Muscle layer of duodenum (tissue), 2 donors: ENCODE results near the gene ITGA2B.
A peak's percentile ranks its signal among the peaks of the same experiment; 100 is the strongest.

Experiments used
- H3K27ac ChIP-seq: one replicate; pipeline ENCODE4 v1.7.0; 2013; ENCODE audit warnings: mild to moderate bottlenecking, low read length
- H3K27me3 ChIP-seq: one replicate; pipeline ENCODE4 v1.7.0; 2013; ENCODE audit warnings: low read depth, mild to moderate bottlenecking, control low read depth, low read length
- H3K36me3 ChIP-seq, 2 donors: one replicate each; pipeline ENCODE4 v1.7.0; 2013; ENCODE audit warnings: low read length in 2 of 2, control low read depth in 1 of 2, mild to moderate bottlenecking in 1 of 2; ENCODE audit not compliant: insufficient read depth in 2 of 2, control insufficient read depth in 1 of 2
- H3K4me1 ChIP-seq, 2 donors: one replicate each; pipeline ENCODE4 v1.7.0; 2013; ENCODE audit warnings: low read length in 2 of 2, mild to moderate bottlenecking in 2 of 2, control low read depth in 1 of 2, moderate library complexity in 1 of 2; ENCODE audit not compliant: insufficient read depth in 2 of 2, control insufficient read depth in 1 of 2
- H3K4me3 ChIP-seq, 2 donors: one replicate each; pipeline ENCODE4 v1.7.0; 2013; ENCODE audit warnings: low read length in 2 of 2, low read depth in 1 of 2, mild to moderate bottlenecking in 1 of 2
- H3K9me3 ChIP-seq, 2 donors: one replicate each; pipeline ENCODE4 v1.7.0; 2013; ENCODE audit warnings: low read length in 2 of 2, control low read depth in 1 of 2, mild to moderate bottlenecking in 1 of 2; ENCODE audit not compliant: control insufficient read depth in 1 of 2
- donor health status: healthy.

The ITGA2B gene

DNA sequence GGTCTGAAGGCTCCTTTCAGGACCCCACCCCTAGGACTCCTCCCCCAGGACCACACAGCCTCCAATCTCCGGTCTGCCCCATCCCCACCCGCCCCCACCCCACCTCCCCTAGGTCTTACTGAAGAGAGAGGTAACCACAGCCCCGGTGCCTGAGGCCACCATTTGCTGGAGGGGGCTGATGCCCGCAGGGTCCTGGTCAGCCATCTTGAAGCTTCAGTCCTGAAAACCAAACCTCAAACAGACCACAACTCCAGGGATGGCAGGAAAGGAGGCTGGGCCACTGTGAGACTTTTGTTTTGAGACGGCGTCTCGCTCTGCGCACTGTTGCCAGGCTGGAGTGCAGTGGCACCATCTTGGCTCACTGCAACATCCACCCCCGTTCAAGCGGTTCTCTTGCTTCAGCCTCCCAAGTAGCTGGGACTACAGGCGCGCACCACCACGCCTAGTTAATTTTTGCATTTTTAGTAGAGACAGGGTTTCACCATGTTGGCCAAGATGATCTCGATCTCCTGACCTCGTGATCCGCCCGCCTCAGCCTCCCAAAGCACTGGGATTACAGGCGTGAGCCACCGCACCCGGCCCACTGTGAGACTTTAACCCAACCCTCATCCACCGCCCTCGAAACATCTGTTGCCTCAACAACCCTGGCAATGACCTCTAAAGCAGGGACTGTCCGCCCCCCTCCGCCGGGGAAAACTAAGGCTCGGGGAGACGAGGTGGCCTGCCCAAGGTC lies 65.9 kb downstream of the ITGA2B start:
- Histone ChIP-seq H3K4me3 (peak overlapping the region; percentile 71 to 96), H3K27me3 (no peaks in the 10 kb centered on the region), H3K36me3 (peaks cover 13 to 32% of the 10 kb centered on the region in 2 donors), H3K4me1 (peaks cover 0 to 15% of the 10 kb centered on the region in 2 donors), H3K27ac (peak overlapping the region; percentile 23), H3K9me3 (no peaks in the 10 kb centered on the region)

DNA sequence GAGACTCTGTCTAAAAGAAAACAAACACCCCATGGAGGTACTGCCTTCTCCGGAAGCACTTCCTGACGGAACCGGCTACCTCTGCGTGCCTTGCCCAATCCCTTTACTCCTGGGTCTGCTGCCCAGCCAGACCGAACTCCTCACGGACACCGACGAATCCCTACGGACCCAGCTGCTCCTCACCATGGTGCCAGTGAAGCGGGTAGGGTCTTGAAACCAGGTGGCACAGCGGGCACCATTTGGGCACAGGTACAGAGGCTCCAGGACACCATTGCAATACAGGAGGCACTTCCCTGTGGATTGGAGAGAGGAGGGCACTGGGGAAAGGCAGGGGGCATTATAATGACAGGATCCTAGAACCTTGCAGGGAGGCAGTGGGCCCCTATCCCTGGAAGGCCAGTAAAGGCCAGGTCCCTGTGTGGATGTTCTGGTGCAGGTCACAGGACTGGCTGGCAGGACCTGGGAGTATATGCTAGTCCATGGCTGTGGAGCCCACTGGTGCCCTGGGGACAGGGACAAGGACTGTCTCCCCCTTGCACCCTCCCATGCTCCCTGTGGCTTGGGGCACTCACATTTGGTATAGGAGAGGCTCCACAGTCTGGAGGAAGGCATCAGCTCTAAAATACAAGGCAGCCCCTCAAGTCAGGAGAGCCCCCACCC lies 67.1 kb downstream of the ITGA2B start:
- H3K27me3 ChIP-seq = peaks cover 3% of the 10 kb centered on the region
- H3K4me3 ChIP-seq = no peak overlapping the region
- peaks cover 0 to 15% of the 10 kb centered on the region in 2 donors for H3K4me1 ChIP-seq
- no peak overlapping the region for H3K27ac ChIP-seq
- no peaks in the 10 kb centered on the region for H3K9me3 ChIP-seq
- H3K36me3 ChIP-seq = peaks cover 13 to 32% of the 10 kb centered on the region in 2 donors
